HUDEP-2 (cell line): ENCODE data around the gene ADGRD2.
A peak's percentile ranks its signal among the peaks of the same experiment; 100 is the strongest.

ENCODE experiments used
- DNase-seq, 76 experiments: peaks; one replicate each; lab custom pipeline; 2025; ENCODE audit not compliant: unreplicated experiment in 76 of 76; lab: John Stamatoyannopoulos, UW

Gene ADGRD2

DNA sequence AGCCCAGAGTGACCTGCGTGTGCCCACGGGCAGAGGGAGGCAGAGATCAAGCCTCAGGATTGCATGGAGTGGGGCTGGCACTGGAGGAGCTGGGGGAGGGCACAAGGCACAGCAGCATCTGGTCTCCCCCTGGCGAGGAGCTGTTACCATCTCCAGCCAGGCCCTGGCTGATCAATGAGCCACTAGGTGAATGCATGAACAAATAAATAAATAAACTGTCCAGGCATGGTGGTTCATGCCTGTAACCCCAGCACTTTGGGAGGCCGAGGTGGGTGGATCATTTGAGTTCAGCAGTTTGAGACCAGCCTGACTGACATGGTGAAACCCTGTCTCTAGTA is 20.8 kb upstream of the ADGRD2 start:
- no peak for DNase-seq

DNA sequence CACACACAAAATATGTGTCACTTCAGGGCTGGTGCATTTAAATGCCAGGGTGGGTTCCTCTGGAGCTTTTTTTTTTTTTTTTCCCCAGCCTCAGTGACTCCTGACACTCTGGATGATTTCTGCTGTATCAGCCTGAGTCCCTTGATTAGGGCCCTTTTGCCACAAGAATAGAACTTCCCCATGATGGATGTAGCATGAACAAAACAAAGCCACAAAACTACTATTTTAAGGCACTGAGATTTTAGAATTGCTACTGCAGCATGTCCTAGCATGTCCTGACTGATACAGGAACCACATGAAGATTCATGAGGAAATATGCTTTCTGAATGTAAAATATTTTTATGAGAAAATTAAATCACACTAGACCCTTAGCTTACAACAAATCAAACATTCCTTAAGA is 13.9 kb upstream of the ADGRD2 start:
- DNase-seq = no peak

DNA sequence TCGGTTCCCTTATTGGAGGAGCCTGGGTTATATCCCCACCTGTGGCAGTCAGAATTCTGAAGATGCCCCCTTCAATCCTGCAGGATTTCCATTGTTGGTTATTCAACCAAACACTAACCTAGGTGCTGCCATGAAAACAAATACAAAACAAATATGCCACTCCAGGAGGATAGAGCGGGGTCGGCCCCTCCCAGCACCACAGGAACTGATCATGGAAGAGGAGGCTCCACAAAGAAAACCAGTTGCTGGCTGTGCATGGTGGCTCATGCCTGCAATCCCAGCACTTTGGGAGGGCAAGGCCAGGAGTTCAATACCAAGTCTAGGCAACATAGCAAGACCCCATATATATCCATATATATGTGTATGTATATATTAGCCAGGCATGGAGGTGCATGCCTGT is 13.2 kb upstream of the ADGRD2 start:
- no peak for DNase-seq

DNA sequence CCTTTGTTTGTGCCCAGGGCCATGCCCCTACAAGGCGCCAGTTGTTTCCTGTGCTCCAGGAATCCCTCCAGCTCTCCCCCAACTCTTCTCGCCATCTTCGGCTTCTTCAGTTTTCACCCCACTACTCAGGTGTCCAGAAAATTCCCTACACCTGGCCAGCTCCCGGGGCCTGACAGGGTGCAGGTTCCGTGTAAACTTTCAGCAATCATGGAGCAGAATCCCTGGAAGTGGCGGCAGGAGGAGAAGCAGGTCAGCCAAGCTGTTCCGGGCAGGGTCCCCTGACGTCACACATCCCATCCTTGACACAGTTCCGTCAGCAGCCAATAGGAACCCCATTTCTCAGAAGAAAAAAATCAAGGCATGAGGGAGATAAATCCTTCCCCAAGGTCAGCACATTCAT is 12.2 kb upstream of the ADGRD2 start:
- DNase-seq = no peak

DNA sequence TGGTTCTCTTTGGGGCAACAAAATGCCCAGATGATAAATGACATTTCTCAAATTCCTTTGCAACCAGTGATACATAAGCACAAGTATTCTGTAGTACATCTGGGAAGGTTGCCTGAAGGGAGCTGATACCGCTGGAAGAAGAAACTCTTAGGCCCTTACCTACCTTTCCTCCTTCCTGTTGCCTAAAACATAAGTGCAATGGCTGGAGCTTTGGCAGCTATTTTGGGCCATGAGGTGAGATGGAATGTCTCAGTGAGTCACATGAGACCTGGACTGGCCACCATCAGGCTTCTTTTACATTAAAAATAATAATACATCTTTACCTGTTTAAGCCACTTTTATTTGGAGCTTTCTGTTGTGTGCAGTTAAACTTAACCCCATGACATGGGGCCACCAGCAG is 11.2 kb upstream of the ADGRD2 start:
- DNase-seq = no peak

DNA sequence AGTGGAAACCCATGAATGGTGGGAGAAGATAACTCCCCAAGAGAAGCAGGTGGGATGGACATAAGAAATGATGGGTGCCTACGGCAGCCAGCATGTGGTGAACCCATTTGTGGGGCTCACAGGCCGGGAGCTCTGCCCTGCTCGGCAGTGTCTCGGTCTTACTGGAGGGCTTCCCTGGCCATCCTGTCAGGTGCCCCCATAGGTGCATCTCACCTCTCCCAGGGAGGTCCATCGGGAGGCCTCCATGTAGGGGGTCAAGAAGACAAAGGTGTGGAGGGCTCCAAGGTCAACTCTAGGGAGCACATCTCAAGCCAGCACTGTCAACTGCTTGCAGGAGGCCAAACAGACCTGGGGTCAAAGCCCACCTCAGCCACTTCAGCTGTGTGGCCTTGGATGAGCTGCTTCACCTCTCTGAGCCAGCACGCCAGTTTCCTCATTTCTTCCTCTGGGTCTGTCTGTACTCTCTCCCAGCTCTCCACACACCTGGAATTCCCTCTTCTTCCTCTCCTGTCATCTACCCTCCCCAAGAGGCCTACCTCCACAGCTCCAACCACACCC is 10.5 kb upstream of the ADGRD2 start:
- DNase-seq = no peak

DNA sequence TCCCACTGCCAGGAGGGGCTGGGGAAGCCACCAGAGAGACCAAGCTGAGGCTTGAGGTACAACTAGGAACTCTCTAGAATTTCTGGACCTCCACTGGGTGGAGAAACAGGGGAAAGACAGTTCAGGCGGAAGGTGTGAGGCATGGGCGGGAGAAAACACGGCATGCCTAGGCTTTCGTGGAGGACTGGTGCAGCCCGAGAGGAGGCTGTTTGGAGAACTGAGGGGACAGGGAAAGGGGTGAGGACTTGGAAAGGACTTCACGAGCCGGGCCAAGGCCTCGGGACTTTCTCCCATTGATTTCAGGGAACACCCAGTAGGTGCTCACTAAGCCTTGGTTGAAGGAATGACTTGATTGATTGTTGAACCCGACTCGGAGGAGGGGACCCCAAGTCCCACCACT is 9.5 kb upstream of the ADGRD2 start:
- no peak for DNase-seq

DNA sequence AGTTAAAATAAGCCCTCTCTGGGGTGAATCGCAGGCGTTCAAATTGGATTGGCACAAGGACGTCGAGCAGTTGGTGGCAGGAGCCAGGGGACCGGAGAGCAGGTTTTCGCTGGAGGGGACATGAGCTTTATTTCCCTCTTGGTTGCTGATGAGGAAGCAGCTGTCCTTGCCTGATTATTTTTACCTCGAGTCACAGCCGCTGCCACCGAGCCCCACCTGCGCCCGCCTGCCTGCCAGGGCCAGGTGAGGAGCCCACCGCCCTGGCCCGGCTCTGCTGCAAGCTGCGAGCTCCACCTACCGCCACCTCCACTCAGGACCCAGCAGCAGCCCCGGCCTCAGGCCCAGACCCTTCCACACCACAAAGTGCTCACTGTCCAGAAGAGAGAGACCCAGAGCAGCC is 9.0 kb upstream of the ADGRD2 start:
- no peak for DNase-seq

DNA sequence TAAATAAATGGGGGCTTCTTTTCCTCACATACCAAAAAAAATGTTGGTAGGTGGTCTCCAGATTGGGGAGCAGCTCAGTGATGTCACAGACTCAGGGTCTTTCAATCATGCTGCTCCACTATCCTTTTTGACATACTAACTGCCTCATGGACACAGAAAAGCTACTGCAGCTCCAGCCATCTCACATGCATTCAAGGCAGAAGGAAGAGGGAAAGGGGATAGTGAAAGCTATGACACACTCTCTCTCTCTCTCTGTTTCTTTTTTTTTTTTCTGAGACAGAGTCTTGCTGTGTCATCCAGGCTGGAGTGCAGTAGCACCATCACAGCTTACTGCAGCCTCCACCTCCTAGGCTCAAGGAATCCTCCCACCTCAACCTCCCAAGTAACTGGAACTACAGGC is 7.9 kb upstream of the ADGRD2 start:
- DNase-seq = no peak

DNA sequence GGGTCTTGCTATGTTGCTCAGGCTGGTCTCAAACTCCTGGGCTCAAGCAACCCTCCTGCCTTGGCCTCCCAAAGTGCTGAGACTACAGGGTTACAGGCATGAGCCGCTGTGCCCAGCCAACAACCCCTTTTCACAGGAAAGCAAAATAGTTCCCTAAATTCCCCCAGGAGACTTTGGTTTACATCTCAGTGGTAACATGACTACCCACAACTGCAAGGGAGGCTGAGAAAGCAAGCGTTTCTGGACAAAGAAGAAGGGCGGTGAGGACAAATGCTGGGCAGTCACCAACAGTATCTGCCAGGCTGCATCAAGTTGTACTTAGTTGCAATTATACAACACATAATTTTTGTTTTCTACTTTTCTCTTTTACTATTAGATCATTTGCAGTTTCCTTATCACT is 7.4 kb upstream of the ADGRD2 start:
- DNase-seq = no peak

DNA sequence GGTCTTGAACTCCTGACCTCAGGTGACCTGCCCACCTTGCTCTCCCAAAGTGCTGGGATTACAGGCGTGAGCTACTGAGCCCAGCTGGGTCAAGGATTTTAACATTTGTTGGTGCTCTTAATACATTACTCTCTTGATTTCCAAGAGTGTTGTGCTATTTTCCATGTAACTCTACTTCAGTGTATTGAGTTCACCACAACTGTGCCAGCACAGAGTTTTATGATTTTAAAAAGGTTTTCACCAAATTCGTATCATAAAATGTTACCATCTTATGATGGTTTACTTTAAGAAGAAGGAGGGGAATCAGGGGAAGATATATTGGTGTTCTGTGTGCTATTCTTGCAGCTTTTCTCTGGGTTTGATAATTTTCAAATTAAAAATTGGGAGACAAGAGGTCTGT is 6.6 kb upstream of the ADGRD2 start:
- DNase-seq = no peak

DNA sequence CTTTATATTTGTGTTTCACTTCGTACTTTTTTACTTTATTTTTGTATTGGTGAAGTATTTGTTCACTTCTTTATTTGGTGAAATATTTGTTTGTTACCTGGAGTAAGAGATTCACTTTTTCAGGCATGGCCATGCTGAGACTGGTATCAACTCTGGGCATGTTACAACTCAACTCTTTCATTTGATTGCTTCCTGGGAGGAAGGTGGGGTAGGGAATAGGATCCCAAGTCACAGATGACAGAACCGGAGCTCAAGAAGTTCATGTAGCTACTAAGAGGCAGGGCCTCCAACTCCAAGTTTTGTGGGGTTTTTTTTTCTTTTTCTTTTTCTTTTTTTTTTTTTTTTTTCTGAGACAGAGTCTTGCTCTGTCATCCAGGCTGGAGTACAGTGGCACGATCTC is 6.1 kb upstream of the ADGRD2 start:
- DNase-seq = no peak

DNA sequence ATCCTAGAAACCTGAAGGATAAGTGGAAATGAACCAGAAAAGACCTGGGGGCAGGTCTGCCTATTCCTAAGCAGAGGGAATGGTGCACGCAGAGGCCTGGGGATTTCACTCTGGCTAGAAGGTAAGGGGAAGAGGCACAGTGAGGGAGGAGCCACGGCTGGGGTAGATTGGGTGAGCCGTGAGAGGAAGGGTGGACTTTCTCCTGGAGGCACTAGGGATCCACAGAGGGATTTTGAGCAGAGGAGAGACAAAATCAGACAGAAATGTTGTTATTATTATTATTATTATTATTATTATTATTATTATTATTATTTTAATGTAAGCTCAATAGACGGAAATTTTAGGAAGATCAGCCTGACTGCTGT is 3.0 kb upstream of the ADGRD2 start:
- no peak for DNase-seq

DNA sequence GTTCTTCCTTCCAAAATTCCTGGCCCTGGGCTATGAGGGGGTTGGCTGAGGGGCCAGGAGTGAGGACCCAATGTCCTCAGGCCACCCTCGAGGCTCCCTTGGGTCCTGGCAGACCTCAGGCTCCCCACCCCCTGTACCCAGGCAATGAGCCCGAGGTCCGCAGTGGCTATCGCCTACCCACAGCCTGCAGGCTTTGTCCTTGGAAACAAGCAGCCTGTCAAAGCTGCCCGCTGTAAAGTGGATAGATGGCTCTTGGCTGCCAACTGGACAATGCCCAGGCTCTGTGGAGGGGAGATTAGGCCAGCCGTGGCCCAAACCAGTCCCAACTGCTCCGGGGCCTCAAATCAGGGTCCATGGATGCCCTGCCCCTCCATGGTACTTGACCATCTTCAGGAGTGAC is 2.2 kb upstream of the ADGRD2 start:
- DNase-seq = no peak

DNA sequence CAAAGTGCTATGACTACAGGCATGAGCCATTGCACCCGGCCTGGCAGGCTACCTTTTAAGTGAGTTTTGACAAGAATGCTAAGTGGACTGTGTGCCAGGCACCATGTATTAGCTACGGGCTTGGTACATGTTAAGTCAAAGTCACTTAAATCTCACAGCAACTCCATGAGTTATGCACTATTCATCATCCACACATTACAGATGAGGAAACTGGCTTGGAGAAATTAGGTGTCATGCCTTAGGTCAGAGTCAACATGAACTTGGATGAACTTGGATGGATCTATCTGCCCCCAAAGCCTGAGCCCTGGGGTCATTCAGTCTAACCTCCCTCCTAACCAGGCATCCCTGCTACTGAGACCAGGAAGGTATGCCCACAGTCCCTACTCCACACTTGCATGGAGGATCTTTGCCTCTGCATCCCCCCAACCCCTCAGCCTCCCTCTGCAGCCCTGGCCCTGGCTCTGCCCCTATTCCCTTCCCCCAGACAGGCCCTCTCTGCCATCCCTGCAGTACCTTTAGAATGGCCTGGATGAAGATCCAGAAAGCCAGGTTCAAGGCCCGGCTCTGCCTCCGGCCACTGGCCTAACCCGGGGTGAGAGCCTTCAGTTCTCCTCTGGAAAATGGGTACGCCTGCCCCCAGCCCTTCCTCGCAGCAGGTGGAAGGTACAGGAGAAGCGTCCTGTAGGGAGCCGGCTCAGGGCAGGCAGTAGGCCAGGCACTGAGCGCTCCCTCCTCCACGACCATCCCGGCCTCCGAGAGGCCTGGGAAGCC is 685 bp upstream of the ADGRD2 start:
- no peak for DNase-seq

DNA sequence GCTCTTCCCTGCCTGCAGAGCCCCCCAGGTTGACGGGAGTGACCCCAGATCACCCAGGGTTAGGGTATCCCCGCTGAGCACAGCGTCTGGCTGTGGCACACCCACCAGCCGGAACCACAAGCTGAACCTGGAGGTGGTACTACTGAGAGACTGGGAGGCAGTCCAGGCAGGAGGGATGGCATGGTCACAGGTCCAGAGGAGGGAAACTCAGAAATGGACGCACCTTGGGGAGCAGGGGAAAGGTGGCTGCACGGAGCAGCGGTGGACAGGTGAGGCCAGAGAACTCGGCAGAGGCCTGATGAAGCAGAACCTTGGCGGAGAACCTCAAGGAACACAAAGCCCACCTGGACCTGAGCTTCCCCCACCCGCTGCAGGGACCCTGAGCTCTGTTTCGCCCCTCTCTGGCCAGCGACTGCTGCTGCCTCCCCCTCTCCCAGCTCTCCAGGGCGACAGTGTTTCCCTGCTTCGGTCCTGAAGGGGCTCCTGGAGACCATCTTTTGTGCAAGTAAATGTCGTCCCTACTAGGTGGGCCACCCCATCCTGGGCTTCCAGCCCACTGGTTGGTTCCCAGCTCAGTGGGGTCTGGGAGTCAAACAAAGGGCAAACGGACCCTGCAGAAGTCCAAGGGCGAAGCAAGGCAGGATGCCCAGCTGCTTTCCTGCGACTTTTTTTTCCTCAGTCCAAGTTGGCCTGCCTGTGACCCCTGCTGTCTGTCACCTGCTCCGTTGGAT is 845 bp downstream of the ADGRD2 start:
- DNase-seq = no peak

DNA sequence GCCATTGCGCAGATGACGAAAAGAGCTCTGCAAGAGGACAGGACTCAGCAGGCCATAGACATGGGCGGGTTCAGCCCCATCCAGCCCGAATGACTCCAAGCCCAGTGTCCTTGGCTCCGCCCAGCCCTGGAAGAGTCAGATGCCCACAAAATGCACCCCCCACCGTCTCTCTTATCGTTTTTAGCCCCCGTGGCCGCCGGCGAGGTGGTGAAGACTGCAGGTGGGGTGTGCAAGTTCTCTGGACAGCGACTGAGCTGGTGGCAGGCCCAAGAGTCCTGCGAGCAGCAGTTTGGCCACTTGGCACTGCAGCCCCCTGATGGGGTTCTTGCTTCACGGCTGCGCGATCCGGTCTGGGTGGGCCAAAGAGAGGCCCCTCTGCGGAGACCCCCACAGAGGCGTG is 2.1 kb downstream of the ADGRD2 start:
- peak in 42 of 76 experiments; percentile 7 to 66 (median 32) for DNase-seq

DNA sequence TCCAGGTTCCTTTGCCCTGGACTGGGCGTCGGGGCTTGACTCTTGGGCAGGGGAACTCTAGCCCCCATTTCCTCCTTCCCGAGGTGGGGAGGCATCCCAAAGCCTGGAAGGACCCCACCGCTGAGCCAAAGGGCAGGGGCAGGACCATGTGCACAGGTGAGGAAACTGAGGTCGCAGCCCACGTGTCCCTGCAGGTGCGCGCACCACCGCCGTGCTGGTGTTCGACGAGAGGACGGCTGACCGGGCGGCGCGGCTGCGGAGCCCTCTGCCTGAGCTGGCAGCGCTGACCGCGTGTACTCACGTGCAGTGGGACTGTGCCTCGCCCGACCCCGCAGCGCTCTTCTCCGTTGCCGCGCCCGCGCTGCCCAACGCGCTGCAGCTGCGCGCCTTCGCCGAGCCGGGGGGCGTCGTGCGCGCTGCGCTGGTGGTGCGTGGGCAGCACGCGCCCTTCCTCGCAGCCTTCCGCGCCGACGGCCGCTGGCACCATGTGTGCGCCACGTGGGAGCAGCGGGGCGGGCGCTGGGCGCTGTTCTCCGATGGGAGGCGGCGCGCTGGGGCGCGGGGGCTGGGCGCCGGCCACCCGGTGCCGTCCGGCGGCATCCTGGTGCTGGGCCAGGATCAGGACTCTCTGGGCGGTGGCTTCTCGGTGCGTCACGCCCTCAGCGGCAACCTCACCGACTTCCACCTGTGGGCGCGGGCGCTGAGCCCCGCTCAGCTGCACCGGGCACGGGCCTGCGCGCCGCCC is 2.8 kb downstream of the ADGRD2 start:
- DNase-seq = peak in 35 of 76 experiments; percentile 24 to 79 (median 50)

DNA sequence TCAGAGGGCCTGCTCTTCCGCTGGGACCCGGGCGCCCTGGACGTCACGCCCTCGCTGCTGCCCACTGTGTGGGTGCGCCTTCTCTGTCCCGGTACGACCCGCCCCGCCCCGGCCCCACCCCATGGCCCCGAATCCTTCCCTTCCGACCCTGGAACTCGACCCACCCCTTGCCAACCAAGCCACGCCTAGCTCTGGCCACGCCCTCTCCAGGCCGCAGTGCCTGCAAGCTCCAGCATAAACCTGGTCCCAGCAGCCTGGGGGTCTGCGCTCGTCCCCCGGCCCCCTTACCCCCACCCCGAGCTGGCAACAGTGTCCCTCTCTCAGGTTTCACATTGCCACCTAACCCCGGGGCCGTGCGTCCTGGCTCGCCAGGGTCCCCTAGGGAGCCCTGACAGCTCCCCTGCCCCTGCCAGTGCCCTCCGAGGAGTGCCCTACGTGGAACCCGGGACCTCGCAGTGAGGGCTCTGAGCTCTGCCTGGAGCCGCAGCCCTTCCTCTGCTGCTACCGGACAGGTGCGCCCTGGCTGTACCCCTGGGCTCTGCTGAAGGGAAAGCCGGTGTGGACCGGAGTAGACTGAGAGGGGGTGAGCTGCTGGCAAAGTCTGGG is 3.4 kb downstream of the ADGRD2 start:
- peak in 73 of 76 experiments; percentile 18 to 90 (median 75) for DNase-seq

DNA sequence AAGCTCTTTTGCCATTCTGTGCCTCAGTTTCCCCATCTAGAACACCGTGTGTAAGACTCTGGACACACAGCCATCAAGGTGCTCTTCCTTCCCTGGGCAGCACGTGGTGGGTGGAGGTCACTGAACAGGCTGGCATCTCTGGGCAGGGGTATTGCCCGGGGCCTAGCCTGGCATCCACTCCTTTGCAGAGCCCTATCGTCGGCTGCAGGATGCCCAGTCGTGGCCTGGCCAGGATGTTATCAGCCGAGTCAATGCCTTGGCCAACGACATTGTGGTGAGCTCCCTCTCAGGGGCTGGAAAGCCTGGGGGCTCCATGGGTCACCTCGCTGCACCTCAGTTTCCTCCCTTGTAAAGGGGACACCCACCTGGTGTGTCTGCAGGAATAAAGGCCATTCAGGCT is 4.0 kb downstream of the ADGRD2 start:
- DNase-seq = no peak

DNA sequence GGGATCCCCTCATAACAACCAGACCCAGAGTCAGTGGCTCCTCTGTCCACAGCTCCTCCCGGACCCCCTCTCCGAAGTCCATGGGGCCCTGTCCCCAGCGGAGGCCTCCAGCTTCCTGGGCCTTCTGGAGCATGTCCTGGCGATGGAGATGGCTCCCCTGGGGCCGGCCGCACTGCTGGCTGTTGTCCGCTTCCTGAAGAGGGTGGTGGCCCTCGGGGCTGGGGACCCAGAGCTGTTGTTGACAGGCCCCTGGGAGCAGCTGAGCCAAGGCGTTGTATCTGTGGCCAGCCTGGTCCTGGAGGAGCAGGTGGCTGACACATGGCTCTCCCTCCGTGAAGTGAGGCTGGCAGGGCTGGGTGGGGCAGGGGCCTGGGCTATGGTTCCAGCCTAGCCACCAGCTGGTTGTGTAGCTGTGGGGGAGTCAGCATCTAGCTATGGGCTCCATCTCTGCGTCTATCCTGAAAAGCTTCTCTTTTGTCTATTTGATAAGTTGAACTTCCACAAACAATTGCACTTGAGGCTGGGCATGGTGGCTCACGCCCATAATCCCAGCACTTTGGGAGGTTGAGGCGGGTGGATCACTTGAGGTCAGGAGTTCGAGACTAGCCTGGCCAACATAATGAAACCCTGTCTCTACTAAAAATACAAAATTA is 4.7 kb downstream of the ADGRD2 start:
- no peak for DNase-seq
